H9 (cell line): ENCODE results near the gene RPS15A. TPM values are rescaled to one million over a fixed set of nuclear protein-coding genes. Genes with fewer than 3 reads are reported as not detected.
"Not testable (repeated sequence)": the region's sequence is repeated elsewhere in the genome, so short reads cannot be mapped to it uniquely, and the experiment has no call there.

ENCODE experiments used
- DNase-seq: peaks from one replicate; pipeline ENCODE4 v3.0.0-alpha.2; 2017
- H2AFZ ChIP-seq: one replicate; pipeline ENCODE4 v1.6.1; 2013; ENCODE audit warnings: mild to moderate bottlenecking, low read length, control low read depth, moderate library complexity
- H2AK5ac ChIP-seq: 2 replicates; pipeline ENCODE4 v1.6.1; 2013; ENCODE audit warnings: low read length, control low read depth, mixed read lengths; ENCODE audit not compliant: insufficient read length
- H2BK120ac ChIP-seq: one replicate; pipeline ENCODE4 v1.6.1; 2013; ENCODE audit warnings: low read depth, mild to moderate bottlenecking, low read length, control low read depth, inconsistent platforms; ENCODE audit not compliant: poor library complexity, severe bottlenecking
- H2BK12ac ChIP-seq: 2 replicates; pipeline ENCODE4 v1.6.1; 2013; ENCODE audit warnings: low read length, control low read depth, mixed read lengths, low read depth; ENCODE audit not compliant: insufficient read length
- H2BK15ac ChIP-seq: 2 replicates; pipeline ENCODE4 v1.6.1; 2013; ENCODE audit warnings: low read depth, low read length, control low read depth
- H2BK20ac ChIP-seq: one replicate; pipeline ENCODE4 v1.6.1; 2013; ENCODE audit warnings: low read depth, mild to moderate bottlenecking, low read length, control low read depth, inconsistent platforms; ENCODE audit not compliant: poor library complexity, severe bottlenecking
- H2BK5ac ChIP-seq: 2 replicates; pipeline ENCODE4 v1.6.1; 2013; ENCODE audit warnings: low read length, control low read depth, mixed read lengths; ENCODE audit not compliant: insufficient read length
- H3K14ac ChIP-seq: 2 replicates; pipeline ENCODE4 v1.6.1; 2013; ENCODE audit warnings: low read length, control low read depth; ENCODE audit not compliant: insufficient read depth
- H3K18ac ChIP-seq: 2 replicates; pipeline ENCODE4 v1.6.1; 2013; ENCODE audit warnings: low read depth, mild to moderate bottlenecking, mixed read lengths, low read length, control low read depth; ENCODE audit not compliant: insufficient read length
- H3K23ac ChIP-seq: 2 replicates; pipeline ENCODE4 v1.6.1; 2013; ENCODE audit warnings: low read length, control low read depth, mixed read lengths, low read depth; ENCODE audit not compliant: insufficient read length
- H3K23me2 ChIP-seq: 2 replicates; pipeline ENCODE4 v1.6.1; 2013; ENCODE audit warnings: low read depth, mild to moderate bottlenecking, mixed read lengths, low read length, control low read depth; ENCODE audit not compliant: insufficient read length, poor library complexity, severe bottlenecking
- H3K27ac ChIP-seq: 2 replicates; pipeline ENCODE4 v1.5.1; 2013; ENCODE audit warnings: low read length, control low read depth, mixed read lengths, low read depth; ENCODE audit not compliant: insufficient read length
- H3K27me3 ChIP-seq: 2 replicates; pipeline ENCODE4 v1.6.1; 2013; ENCODE audit warnings: low read length, control low read depth, inconsistent platforms; ENCODE audit not compliant: insufficient read depth
- H3K4ac ChIP-seq: 2 replicates; pipeline ENCODE4 v1.6.1; 2013; ENCODE audit warnings: low read depth, mild to moderate bottlenecking, control low read depth, inconsistent platforms, low read length, moderate library complexity
- H3K4me1 ChIP-seq: 2 replicates; pipeline ENCODE4 v1.6.1; 2013; ENCODE audit warnings: low read length, control low read depth, inconsistent platforms; ENCODE audit not compliant: insufficient read depth
- H3K4me2 ChIP-seq: 2 replicates; pipeline ENCODE4 v1.6.1; 2013; ENCODE audit warnings: low read length, control low read depth, mixed read lengths; ENCODE audit not compliant: insufficient read length, insufficient read depth
- H3K56ac ChIP-seq: 2 replicates; pipeline ENCODE4 v1.6.1; 2013; ENCODE audit warnings: low read depth, mild to moderate bottlenecking, mixed read lengths, low read length, control low read depth; ENCODE audit not compliant: insufficient read length
- H3K79me1 ChIP-seq: 2 replicates; pipeline ENCODE4 v1.6.1; 2013; ENCODE audit warnings: low read depth, mild to moderate bottlenecking, moderate library complexity, low read length, control low read depth, inconsistent platforms; ENCODE audit not compliant: insufficient read depth, poor library complexity, severe bottlenecking
- H3K79me2 ChIP-seq: 2 replicates; pipeline ENCODE4 v1.6.1; 2013; ENCODE audit warnings: low read length, control low read depth, inconsistent platforms; ENCODE audit not compliant: insufficient read depth
- H3K9ac ChIP-seq: 2 replicates; pipeline ENCODE4 v1.6.1; 2013; ENCODE audit warnings: low read length, control low read depth, mixed read lengths; ENCODE audit not compliant: insufficient read length; ENCODE audit errors: extremely low read depth
- H3K9me3 ChIP-seq: one replicate; pipeline ENCODE4 v1.6.1; 2013; ENCODE audit warnings: low read depth, low read length, inconsistent platforms; ENCODE audit not compliant: control insufficient read depth
- H3T11ph ChIP-seq: one replicate; pipeline ENCODE4 v1.6.1; 2013; ENCODE audit warnings: mild to moderate bottlenecking, low read length, control low read depth, inconsistent platforms
- H4K20me1 ChIP-seq: one replicate; pipeline ENCODE4 v1.6.1; 2013; ENCODE audit not compliant: control insufficient read depth, insufficient read length, insufficient read depth
- H4K5ac ChIP-seq: 2 replicates; pipeline ENCODE4 v1.6.1; 2013; ENCODE audit warnings: low read depth, mild to moderate bottlenecking, mixed read lengths, low read length, control low read depth; ENCODE audit not compliant: insufficient read length
- H4K8ac ChIP-seq: replicated peaks from 2 replicates; pipeline ENCODE4 v1.6.1; 2013; ENCODE audit warnings: low read length, control low read depth, mixed read lengths, low read depth; ENCODE audit not compliant: insufficient read length
- H4K91ac ChIP-seq: 2 replicates; pipeline ENCODE4 v1.6.1; 2013; ENCODE audit warnings: low read depth, mild to moderate bottlenecking, moderate library complexity, mixed read lengths, low read length, control low read depth; ENCODE audit not compliant: insufficient read length
- H3K27ac Mint-ChIP-seq, 3 experiments: 2 replicates in 2 of 3; 3 replicates in 1 of 3; pipeline ENCODE4 v1.8.0; 2020 to 2021; ENCODE audit warnings: mixed read lengths in 3 of 3, mild to moderate bottlenecking in 1 of 3, moderate library complexity in 1 of 3
- H3K27me3 Mint-ChIP-seq: 2 replicates; pipeline ENCODE4 v1.8.0; 2021; ENCODE audit warnings: low read depth, mild to moderate bottlenecking, moderate library complexity, mixed read lengths
- H3K36me3 Mint-ChIP-seq, 3 experiments: 2 replicates in 2 of 3; 3 replicates in 1 of 3; pipeline ENCODE4 v1.8.0; 2020 to 2021; ENCODE audit warnings: low read depth in 3 of 3, mixed read lengths in 3 of 3; ENCODE audit not compliant: insufficient read depth in 1 of 3
- H3K4me1 Mint-ChIP-seq, 2 experiments: 2 replicates each; pipeline ENCODE4 v1.8.0; 2020; ENCODE audit warnings: mixed read lengths in 2 of 2
- H3K4me3 Mint-ChIP-seq, 2 experiments: 2 replicates in 1 of 2; 3 replicates in 1 of 2; pipeline ENCODE4 v1.8.0; 2020 to 2021; ENCODE audit warnings: mild to moderate bottlenecking in 2 of 2, mixed read lengths in 2 of 2, moderate library complexity in 1 of 2
- H3K9me3 Mint-ChIP-seq, 2 experiments: 2 replicates in 1 of 2; 3 replicates in 1 of 2; pipeline ENCODE4 v1.8.0; 2020; ENCODE audit warnings: mild to moderate bottlenecking in 2 of 2, mixed read lengths in 2 of 2, moderate library complexity in 1 of 2
- WGBS: extraction: QIAGEN DNeasy Blood & Tissue Kit; methylation state at CpG from one replicate; pipeline ENCODE4 v1.1.7; 2013; ENCODE audit warnings: missing lambda C conversion rate, low lambda C conversion rate, mixed read lengths; ENCODE audit not compliant: insufficient read length; ENCODE audit errors: extremely low coverage; 5-methylcytosine and 5-hydroxymethylcytosine counted together
- total RNA-seq: library from RNA; stranded (reverse); gene quantifications from 2 replicates; pipeline ENCODE4 v1.2.1, GENCODE V29; 2021

The RPS15A gene
- total RNA-seq, 1 experiment from 2014 or later: 1,990 TPM

DNA sequence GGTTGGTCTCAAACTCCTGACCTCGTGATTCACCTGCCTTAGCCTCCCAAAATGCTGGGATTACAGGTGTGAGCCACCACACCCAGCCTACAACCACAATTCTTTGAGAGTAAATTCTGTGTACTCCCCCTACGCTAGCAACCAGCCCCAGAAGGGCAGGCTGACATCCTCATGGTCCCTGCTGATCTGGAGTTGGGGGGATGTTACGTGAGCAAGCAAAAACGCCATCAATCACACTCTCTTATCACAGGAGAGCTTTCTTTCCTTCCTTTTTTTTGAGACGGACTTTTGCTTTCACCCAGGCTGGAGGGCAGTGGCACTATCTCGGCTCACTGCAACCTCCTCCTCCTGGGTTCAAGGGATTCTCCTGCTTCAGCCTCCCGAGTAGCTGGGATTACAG, 18.0 kb downstream of the RPS15A start:
- H3K27me3 ChIP-seq, H2AK5ac ChIP-seq, H2BK12ac ChIP-seq, H3K79me1 ChIP-seq, H2BK20ac ChIP-seq, H4K8ac ChIP-seq, H3K4me1 Mint-ChIP-seq, H3K36me3 Mint-ChIP-seq, DNase-seq, H4K91ac ChIP-seq, H3K4ac ChIP-seq, H3K9me3 Mint-ChIP-seq, H3K23ac ChIP-seq, H3K27ac ChIP-seq, H3K14ac ChIP-seq, H3K18ac ChIP-seq, H2AFZ ChIP-seq, H3K23me2 ChIP-seq, H4K20me1 ChIP-seq, H4K5ac ChIP-seq, H3K79me2 ChIP-seq, H3K27ac Mint-ChIP-seq, H3K4me2 ChIP-seq, H3K9ac ChIP-seq, H3K56ac ChIP-seq, H2BK120ac ChIP-seq, H3K4me1 ChIP-seq, H2BK15ac ChIP-seq, H3K27me3 Mint-ChIP-seq, H3K9me3 ChIP-seq, H2BK5ac ChIP-seq, H3T11ph ChIP-seq: not testable (repeated sequence)
- no CpG with 5 or more reads among the region's 7 CpGs for WGBS
- H3K4me3 Mint-ChIP-seq: peak overlapping the region in 1 of 2 experiments; percentile 17; a peak in 1 of 5 replicates

DNA sequence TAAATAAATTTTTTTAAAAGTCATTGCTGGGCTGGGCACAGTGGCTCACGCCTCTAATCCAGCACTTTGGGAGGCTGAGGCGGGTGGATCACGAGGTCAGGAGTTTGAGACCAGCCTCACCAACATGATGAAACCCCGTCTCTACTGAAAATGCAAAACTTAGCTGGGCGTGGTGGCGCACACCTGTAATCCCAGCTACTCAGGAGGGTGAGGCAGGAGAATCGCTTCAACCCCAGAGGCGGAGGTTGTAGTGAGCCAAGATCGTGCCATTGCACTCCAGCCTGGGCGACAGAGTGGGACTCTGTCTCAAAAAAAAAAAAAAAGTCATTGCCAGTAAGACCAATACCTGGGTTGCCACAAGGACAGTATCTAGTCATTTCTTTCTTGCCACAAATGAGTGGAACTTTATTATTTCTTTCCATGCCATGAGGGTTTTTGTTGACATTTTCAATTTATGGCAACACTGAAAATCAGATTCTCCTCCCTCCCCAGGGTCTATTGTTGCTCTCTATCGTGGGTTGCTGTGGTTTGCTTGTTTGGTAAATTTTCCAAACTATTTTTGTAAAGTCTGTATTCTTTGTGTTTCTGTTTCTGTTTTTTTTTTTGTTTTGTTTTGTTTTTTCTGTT, 19.7 kb downstream of the RPS15A start:
- not testable (repeated sequence) for H4K91ac ChIP-seq, H2BK120ac ChIP-seq, H3K9ac ChIP-seq, H2BK5ac ChIP-seq, H3K14ac ChIP-seq, DNase-seq, H2AK5ac ChIP-seq, H4K5ac ChIP-seq, H4K20me1 ChIP-seq, H3K23me2 ChIP-seq, H3T11ph ChIP-seq, H3K27me3 Mint-ChIP-seq, H4K8ac ChIP-seq, H3K4me1 ChIP-seq, H3K36me3 Mint-ChIP-seq, H3K4me2 ChIP-seq, H3K27me3 ChIP-seq, H3K56ac ChIP-seq, H2BK20ac ChIP-seq, H3K4ac ChIP-seq, H3K79me1 ChIP-seq, H3K27ac Mint-ChIP-seq, H3K79me2 ChIP-seq, H3K18ac ChIP-seq, H3K27ac ChIP-seq, H3K9me3 ChIP-seq, H2AFZ ChIP-seq, H3K4me3 Mint-ChIP-seq, H2BK15ac ChIP-seq, H3K23ac ChIP-seq, H3K9me3 Mint-ChIP-seq, H2BK12ac ChIP-seq, H3K4me1 Mint-ChIP-seq
- no CpG with 5 or more reads among the region's 11 CpGs for WGBS
